Vagina (tissue), 2 donors: ENCODE data around the gene GAA.

Experiments used
- POLR2A ChIP-seq, 2 donors: fragments of 450-650 bp; IDR thresholded peaks; one replicate each; pipeline ENCODE4 v1.6.1; 2017; ENCODE audit warnings: antibody characterized with exemption in 2 of 2, mild to moderate bottlenecking in 2 of 2, moderate library complexity in 2 of 2
- POLR2AphosphoS5 ChIP-seq, 2 donors: sonication (generic); formaldehyde crosslinking; IDR thresholded peaks; one replicate each; pipeline ENCODE4 v1.9.0; 2017; ENCODE audit warnings: antibody characterized with exemption in 2 of 2, mild to moderate bottlenecking in 2 of 2, low read depth in 1 of 2; ENCODE audit not compliant: insufficient read depth in 1 of 2
- TF ChIP-seq, protein P1 (sequence below), 3 experiments: fragments of 450-650 bp in 2 of 3; fragments of 200-600 bp in 1 of 3; sonication (generic) in 1 of 3; IDR thresholded peaks; one replicate each; pipeline ENCODE4 v1.5.1; 2017 to 2019; ENCODE audit warnings: antibody characterized with exemption in 3 of 3, mild to moderate bottlenecking in 2 of 3, moderate library complexity in 2 of 3

DNA sequence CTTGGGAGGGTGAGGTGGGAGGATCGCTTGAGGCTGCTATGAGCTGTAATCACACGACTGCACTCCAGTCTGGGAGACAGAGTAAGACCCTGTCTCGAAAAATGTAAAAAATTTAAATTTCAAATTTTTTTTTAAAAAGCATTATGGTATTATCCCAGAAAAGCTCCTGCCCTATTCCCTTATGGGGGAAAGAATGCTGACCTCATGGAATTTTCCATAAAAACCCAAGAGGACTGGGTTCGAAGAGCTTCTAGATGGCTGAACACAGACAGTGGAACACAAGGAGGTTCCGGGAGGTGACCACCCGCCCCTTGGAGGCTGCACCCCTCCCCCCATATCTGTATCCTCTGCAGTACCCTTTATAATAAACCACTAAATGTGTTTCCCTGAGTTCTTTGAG, 41.5 kb downstream of the GAA start:
- TF ChIP-seq, protein P1, sequence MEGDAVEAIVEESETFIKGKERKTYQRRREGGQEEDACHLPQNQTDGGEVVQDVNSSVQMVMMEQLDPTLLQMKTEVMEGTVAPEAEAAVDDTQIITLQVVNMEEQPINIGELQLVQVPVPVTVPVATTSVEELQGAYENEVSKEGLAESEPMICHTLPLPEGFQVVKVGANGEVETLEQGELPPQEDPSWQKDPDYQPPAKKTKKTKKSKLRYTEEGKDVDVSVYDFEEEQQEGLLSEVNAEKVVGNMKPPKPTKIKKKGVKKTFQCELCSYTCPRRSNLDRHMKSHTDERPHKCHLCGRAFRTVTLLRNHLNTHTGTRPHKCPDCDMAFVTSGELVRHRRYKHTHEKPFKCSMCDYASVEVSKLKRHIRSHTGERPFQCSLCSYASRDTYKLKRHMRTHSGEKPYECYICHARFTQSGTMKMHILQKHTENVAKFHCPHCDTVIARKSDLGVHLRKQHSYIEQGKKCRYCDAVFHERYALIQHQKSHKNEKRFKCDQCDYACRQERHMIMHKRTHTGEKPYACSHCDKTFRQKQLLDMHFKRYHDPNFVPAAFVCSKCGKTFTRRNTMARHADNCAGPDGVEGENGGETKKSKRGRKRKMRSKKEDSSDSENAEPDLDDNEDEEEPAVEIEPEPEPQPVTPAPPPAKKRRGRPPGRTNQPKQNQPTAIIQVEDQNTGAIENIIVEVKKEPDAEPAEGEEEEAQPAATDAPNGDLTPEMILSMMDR (IDR thresholded peaks at IDR 0.05), result no peak
- TF ChIP-seq POLR2A (IDR thresholded peaks at IDR 0.05), result no peak
- TF ChIP-seq POLR2AphosphoS5 (IDR thresholded peaks at IDR 0.05; ENCODE audit: insufficient read depth in 1 of 2, low read depth in 1 of 2), result no peak
